ENCODE measurements around the gene MZF1. TPM values are rescaled to one million over a fixed set of nuclear protein-coding genes. Genes with fewer than 3 reads are reported as not detected.
A peak's percentile ranks its signal among the peaks of the same experiment; 100 is the strongest.

MZF1 gene
- total and polyA plus RNA-seq, 9 of the 15 experiments (the other 6 are each of a cell fraction or from before 2014, with no cell fraction given), result 0.31 to 29.3 (median 11.5) TPM

DNA sequence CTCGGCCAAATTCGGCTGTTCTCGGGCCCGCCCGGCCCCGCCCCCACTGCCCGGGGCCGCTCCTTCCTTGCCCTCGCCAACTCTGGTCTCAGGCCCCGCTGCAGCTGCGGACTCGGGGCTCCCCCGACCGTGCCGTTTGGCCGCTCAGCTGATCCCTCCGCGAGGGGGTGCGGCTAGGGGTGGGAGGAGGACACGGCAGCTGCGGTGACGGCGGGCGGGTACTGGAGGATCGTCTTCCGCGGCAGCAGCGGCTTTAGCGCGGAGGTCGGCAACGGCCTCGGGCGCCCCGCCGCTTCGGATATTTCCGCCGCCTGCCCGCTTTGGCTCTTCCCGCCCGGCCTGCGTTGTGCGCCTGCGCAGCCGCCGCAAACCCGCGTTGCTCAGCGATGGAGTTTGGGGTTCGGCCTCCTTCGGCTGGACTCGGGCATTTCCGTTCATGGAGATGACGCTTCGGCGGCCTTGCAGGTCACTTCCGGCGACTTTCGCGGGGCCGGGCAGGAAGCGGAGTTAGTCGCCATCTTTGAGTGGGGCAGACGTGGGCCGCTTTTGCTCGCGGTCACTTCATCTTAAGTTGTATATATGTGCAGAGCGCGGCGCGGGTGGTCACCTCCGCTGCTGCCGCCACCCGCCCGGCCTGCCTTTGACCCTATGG lies 14.4 kb downstream of the MZF1 start (continued):
- TF ChIP-seq JUN (IDR thresholded peaks at IDR 0.05; ENCODE audit: borderline replicate concordance, low read depth, low read length), result no peak
- no peak for TF ChIP-seq JUN (CRISPR knock-in tag; IDR thresholded peaks at IDR 0.05; ENCODE audit: borderline replicate concordance)
- no peak for TF ChIP-seq HDAC6 (IDR thresholded peaks at IDR 0.05; ENCODE audit: low read depth, low read length)
- TF ChIP-seq PTTG1 (tag; IDR thresholded peaks at IDR 0.05; ENCODE audit: low read depth), result no peak
- TF ChIP-seq PHB (CRISPR knock-in tag; IDR thresholded peaks at IDR 0.05), result no peak
- no peak for TF ChIP-seq SNIP1 (IDR thresholded peaks at IDR 0.05; ENCODE audit: low read depth)
- TF ChIP-seq ZNF23 (CRISPR knock-in tag; IDR thresholded peaks at IDR 0.05), result no peak
- TF ChIP-seq DLX4 (CRISPR knock-in tag; IDR thresholded peaks at IDR 0.05), result no peak
- no peak for TF ChIP-seq TEAD1 (CRISPR knock-in tag; IDR thresholded peaks at IDR 0.05)
- peak; percentile 42 for TF ChIP-seq SAP30 (IDR thresholded peaks at IDR 0.05; ENCODE audit: borderline replicate concordance, insufficient read depth, low read depth, low read length, poor library complexity, severe bottlenecking)
- TF ChIP-seq HOXB6 (CRISPR knock-in tag; IDR thresholded peaks at IDR 0.05; ENCODE audit: borderline replicate concordance), result no peak
- peak; percentile 81; the same call in 1 of the 2 replicates for TF ChIP-seq ZNF407 (IDR thresholded peaks at IDR 0.05; ENCODE audit: low read depth)
- no peak for TF ChIP-seq ZNF592 (IDR thresholded peaks at IDR 0.05)
- TF ChIP-seq BDP1 (IDR thresholded peaks at IDR 0.05; ENCODE audit: insufficient read depth, insufficient read length), result no peak
- no peak for TF ChIP-seq ZC3H11A (IDR thresholded peaks at IDR 0.05; ENCODE audit: low read depth, low read length)
- TF ChIP-seq KAT8 (IDR thresholded peaks at IDR 0.05; ENCODE audit: low read depth), result no peak

Measured in K562 (cell line).